A204.1 (cell line): ENCODE results near the gene ZNF593OS.

Experiments used
- FAIRE-seq: peaks from 2 replicates; lab custom pipeline; 2012; peaks lifted over from hg19 to GRCh38; lab: Jason Lieb, UNC

The ZNF593OS gene

GRCh38 chr1:26171084-26172072 lies at the start of gene ZNF593OS:
Gene ZNF593OS, minus strand, starts transcription at chr1:26171832. Its CDS starts 171 bp downstream, at chr1:26171661.
- FAIRE-seq = no peak

DNA sequence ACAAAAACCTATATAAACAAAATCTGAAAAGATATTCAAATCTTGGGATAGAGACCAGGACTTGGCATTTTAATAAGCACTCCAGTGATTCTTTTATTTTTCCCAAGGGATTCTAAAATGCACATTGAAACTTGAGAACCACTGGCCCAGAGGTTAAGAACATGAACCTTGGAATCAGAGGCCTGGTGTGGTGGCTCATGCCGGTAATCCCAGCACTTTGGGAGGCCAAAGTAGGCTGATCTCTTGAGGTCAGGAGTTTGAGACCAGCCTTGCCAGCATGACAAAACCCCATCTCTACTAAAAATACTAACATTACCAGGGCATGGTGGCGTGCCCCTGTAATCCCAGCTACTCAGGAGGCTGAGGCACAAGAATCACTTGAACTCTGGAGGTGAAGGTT lies 49.5 kb upstream of the ZNF593OS start:
- FAIRE-seq = no peak

- no peak for FAIRE-seq
These were observed 48.7 kb upstream of the ZNF593OS start for GRCh38 chr1:26220199-26220912.

- FAIRE-seq = no peak
These were observed 47.4 kb upstream of the ZNF593OS start for GRCh38 chr1:26218906-26219494.

- FAIRE-seq = no peak
These were observed 43.6 kb upstream of the ZNF593OS start for GRCh38 chr1:26215246-26215645.

DNA sequence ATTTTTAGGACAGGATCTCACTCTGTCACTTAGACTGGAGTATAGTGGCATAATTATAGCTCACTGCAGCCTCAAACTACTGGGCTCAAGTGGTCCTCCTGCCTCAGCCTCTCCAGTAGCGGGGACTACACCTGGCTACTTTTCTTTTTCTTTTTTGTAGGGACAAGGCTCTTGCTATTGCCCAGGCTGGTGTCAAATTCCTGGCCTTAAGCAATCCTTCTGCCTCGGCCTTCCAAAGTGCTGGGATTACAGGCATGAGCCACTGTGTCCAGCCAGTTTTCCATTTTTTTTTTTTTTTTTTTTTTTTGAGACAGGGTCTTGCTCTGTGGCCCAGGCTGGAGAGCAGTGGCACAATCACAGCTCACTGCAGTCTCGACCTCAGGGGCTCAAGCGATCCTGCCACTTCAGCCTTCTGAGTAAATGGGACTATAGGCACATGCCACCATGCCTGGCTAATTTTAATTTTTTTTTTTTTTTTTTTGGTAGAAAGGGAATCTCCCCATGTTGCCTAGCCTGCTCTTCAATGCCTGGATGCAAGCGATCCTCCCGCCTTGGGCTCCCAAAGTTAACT lies 41.8 kb upstream of the ZNF593OS start:
- no peak for FAIRE-seq

- FAIRE-seq = no peak
These were observed 41.1 kb upstream of the ZNF593OS start for GRCh38 chr1:26212726-26213125.

- FAIRE-seq = no peak
These were observed 38.7 kb upstream of the ZNF593OS start for GRCh38 chr1:26210147-26210870.

- no peak for FAIRE-seq
These were observed 32.1 kb upstream of the ZNF593OS start for GRCh38 chr1:26203642-26204318.

- FAIRE-seq = no peak
These were observed 28.8 kb upstream of the ZNF593OS start for GRCh38 chr1:26200413-26200812.

- no peak for FAIRE-seq
These were observed 26.2 kb upstream of the ZNF593OS start for GRCh38 chr1:26197813-26198212.

DNA sequence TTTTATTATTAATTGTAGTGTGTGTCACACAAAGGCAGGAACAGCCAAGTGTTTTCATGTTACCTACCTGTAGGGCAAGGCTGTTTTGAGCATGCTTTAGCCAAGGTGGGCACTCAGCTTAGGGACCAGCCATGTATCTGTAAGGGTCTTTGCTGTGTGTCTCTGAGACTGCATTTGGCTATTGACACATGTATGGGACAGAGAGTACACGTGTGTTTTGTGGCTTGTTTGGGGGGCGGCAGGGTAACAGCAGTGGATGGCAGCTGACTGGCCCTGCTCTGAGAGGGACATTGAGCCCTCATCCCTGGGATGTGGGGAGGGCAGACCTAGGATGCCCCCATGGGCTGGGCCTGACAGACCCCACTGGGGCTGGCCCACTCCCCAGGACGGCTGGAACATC lies 25.7 kb upstream of the ZNF593OS start:
- no peak for FAIRE-seq

DNA sequence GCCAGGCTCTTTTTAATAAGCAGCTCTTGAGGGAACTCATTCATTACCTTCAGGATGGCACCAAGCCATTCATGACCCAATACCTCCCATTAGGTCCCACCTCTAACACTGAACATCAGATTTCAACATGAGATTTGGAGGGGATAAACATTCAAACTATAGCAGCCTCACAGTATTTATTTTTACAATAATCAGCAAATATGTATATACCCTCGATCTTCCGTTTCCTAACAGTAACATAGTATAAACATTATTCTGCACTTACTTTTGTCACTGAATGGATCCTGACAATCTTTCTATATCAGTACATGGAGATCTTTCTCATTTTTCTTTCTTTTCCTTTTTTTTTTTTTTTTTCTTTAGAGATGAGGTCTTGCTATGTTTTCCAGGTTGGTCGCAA lies 24.2 kb upstream of the ZNF593OS start:
- no peak for FAIRE-seq

GRCh38 chr1:26191739-26192138 lies 20.1 kb upstream of the ZNF593OS start:
- FAIRE-seq = no peak

- FAIRE-seq = no peak
These were observed 18.8 kb upstream of the ZNF593OS start, which contains the start of gene CATSPER4 for GRCh38 chr1:26190373-26190987. Gene CATSPER4, plus strand, starts transcription at chr1:26190602. Its CDS starts 26 bp downstream, at chr1:26190628.

- FAIRE-seq = no peak
These were observed 18.2 kb upstream of the ZNF593OS start for GRCh38 chr1:26189751-26190275.

DNA sequence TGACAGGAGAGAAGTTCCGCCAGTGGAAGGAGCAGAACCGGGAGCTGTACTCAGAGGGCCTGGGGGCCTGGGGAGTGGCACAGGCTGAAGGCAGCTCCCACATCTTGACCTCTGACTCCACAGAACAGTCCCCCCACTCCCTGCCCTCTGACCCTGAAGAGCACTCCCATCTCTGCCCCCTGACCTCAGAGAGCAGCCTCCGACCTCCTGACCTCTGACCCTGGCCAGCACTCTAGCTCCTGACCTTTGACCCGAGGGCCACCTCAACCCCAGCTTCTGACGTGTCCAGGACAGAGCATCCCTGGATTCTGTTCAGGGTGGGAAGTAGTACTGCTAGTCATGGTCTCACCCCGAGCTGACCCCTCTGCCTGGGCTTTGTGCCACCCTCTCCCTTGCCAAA lies 17.7 kb upstream of the ZNF593OS start:
- FAIRE-seq = no peak

DNA sequence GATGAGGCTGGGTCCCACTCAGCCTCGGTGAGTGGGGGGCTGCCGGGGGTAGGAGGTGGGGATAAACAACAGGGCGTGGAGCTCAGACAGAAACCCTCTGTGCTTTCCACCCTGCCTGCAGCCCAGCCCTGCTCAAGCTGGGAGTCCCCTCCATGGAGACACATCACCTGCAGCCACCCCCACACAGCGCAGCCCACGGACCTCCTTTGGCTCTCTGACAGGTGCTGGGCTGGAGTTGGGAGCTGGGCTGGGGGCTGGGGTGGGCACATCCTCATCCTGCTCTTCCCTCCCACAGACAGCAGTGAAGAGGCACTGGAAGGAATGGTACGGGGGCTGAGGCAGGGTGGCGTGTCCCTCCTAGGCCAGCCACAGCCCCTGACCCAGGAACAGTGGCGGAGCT lies 16.8 kb upstream of the ZNF593OS start:
- FAIRE-seq = no peak

DNA sequence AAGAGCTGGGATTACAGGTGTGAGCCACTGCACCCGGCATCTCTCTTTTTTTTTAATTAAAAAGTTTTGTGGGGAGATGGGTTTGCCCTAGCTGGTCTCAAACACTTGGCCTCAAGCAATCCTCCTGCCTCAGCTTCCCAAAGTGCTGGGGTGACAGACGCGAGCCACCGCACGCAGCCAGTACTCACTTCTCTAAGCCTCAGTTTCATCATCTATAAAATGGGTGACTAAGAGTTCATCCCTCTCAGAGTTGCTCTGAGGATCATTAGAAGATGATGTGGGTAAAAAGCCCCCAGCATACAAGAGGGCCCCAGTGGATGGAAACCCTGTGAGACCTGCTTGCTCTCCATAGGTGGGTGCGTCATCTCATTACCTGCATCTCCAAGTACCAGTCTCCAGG lies 16.2 kb upstream of the ZNF593OS start:
- FAIRE-seq = no peak

DNA sequence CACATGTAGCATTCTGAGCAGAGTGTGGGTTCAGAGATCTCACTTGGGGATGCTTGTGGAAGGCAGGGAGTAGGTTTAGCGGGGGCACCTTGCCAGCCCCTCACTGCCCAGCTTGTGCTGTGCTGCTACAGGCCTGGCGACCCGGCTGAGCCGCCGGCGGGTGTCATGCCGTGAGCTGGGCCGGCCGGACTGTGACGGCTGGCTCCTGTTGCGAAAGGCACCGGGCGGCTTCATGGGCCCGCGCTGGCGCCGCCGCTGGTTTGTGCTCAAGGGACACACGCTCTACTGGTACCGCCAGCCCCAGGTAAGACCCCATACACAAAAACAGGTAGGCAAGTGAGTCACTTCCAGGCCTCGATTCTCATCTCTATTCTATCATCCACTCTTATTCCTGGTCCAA lies 13.3 kb upstream of the ZNF593OS start:
- FAIRE-seq = no peak

- FAIRE-seq = no peak
These were observed 12.5 kb upstream of the ZNF593OS start for GRCh38 chr1:26184086-26184485.
